ENCODE measurements around the gene NDUFAF3. TPM values are rescaled to one million over a fixed set of nuclear protein-coding genes. Genes with fewer than 3 reads are reported as not detected.

The NDUFAF3 gene, protein sequence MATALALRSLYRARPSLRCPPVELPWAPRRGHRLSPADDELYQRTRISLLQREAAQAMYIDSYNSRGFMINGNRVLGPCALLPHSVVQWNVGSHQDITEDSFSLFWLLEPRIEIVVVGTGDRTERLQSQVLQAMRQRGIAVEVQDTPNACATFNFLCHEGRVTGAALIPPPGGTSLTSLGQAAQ
- 100 to 1,000 TPM; 120 to 305 (median 146) TPM for total RNA-seq

DNA sequence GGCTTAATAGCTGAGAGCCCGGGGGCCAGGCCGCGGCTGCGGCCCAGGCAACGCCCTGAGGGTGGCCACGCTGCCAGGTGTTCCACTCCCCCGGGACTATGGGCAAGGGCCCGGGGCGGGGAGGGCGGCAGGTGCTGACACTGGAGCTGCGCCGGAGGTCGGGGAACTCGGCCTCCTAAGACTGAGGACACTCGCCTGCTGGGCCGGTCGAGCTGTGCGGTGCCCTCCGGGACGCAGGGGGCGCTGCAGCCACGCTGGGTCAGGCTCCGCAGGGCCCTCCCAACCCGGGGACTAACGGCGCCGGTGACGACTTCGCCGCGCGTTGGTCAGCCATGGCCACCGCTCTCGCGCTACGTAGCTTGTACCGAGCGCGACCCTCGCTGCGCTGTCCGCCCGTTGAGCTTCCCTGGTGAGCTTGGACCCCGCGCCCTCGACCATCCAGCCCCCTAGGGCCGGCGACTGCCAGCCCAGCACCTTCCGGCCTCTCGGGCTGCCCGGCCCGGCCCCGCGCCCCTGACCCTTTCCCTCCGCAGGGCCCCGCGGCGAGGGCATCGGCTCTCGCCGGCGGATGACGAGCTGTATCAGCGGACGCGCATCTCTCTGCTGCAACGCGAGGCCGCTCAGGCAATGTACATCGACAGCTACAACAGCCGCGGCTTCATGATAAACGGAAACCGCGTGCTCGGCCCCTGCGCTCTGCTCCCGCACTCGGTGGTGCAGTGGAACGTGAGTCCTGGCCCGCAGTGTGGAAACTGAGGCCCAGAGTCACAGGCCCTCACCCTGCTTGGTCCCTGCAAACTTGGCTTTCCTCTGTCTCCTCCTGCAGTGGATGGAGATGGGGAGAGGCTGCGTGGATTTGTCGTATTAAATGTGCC, at the start of gene NDUFAF3:
NDUFAF3 (plus strand) TSS at position 309 of the 875 bp plus-strand sequence; CDS start at position 333, 24 bp downstream.
- 0 to 3% methylated on average over 11 to 15 of the region's 83 CpGs for WGBS, 2 donors
- intact Hi-C loops (cut with DNase I): loop anchor here (10.0 kb wide), 1 partner anchor 73 kb away; the partner anchor contains the start of gene QRICH1
- peak; percentile 93 for DNase-seq
- Histone ChIP-seq H3K9me3 (no peaks in the 10 kb centered on the region), H3K36me3 (peaks cover 25% of the 10 kb centered on the region in 2 donors), H3K4me1 (peaks cover 30 to 37% of the 10 kb centered on the region in 2 donors), H3K4me3 (replicated peaks in 1 of 3) (peak within 1 kb of the TSS; percentile 77 to 98 (median 97)), H3K27ac (peak within 1 kb of the TSS; percentile 94 to 100 (median 100)), H3K27me3 (no peaks in the 10 kb centered on the region)
- TF ChIP-seq, protein P1, sequence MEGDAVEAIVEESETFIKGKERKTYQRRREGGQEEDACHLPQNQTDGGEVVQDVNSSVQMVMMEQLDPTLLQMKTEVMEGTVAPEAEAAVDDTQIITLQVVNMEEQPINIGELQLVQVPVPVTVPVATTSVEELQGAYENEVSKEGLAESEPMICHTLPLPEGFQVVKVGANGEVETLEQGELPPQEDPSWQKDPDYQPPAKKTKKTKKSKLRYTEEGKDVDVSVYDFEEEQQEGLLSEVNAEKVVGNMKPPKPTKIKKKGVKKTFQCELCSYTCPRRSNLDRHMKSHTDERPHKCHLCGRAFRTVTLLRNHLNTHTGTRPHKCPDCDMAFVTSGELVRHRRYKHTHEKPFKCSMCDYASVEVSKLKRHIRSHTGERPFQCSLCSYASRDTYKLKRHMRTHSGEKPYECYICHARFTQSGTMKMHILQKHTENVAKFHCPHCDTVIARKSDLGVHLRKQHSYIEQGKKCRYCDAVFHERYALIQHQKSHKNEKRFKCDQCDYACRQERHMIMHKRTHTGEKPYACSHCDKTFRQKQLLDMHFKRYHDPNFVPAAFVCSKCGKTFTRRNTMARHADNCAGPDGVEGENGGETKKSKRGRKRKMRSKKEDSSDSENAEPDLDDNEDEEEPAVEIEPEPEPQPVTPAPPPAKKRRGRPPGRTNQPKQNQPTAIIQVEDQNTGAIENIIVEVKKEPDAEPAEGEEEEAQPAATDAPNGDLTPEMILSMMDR (IDR thresholded peaks at IDR 0.05): peak; percentile 81 to 99 (median 96)
- peak; percentile 53 to 62 for TF ChIP-seq POLR2A (IDR thresholded peaks at IDR 0.05)

DNA sequence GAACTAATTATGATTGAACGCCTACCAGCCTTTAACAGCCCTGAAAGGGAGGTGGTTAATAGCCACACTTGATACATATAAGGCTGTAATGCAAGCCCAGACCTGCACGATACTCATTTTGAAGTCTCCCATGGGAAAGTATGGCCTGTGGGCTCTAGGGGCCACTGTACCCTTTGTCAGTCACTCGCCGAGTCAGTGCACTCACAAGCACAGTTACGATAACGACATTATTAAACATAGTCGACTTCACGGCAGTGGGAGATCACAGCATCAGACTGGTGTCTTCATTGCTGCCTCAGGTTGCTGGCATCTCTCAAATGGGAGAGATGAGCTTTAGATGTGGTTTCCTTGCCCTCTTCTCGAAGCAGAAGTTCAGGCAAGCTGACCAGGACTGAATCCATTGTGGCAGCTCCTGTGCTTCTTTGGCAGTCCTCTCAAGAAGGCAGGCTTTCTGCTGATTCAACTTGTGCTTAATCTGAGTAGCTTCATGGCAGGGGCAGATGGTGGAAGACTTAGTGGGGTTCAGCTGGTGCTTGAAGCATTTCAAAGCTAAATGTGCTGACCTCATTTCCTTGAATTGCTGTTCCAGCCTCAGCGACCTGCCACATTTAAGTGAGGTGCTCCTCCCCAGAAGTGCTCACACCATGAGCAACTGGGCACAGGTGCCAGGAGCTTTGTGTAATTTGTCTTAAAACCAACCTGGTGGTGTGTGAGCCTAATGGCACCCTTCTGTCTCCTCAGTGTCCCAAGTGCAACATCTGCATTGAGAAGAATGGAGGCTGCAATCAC, 47.7 kb upstream of the NDUFAF3 start:
- Histone ChIP-seq H3K36me3 (peaks cover 71 to 83% of the 10 kb centered on the region in 2 donors), H3K27ac (no peak overlapping the region), H3K27me3 (no peaks in the 10 kb centered on the region), H3K4me3 (replicated peaks in 1 of 3) (no peak overlapping the region), H3K9me3 (no peaks in the 10 kb centered on the region), H3K4me1 (no peaks in the 10 kb centered on the region)
- intact Hi-C loops (cut with DNase I): no loop called here
- DNase-seq: no peak
- TF ChIP-seq, protein P1 (IDR thresholded peaks at IDR 0.05): no peak
- TF ChIP-seq POLR2A (IDR thresholded peaks at IDR 0.05): no peak
- WGBS, 2 donors: 89 to 95% methylated on average over 10 of the region's 10 CpGs

DNA sequence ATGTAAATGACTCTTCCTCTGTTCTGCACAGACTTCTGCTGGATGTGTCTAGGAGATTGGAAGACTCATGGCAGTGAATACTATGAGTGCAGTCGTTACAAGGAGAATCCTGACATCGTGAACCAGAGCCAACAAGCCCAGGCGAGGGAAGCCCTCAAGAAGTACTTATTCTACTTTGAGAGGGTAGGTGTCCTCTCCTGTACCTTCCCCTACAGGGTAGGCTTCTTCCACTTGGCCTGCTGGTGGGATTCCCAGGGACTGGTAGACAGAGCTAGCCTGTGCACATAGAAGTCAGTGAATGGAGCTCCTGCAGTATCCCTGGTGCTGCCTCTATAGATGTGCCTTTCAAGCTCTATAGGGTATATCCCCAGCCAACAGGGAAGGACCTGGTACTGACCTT, 42.5 kb upstream of the NDUFAF3 start:
- Histone ChIP-seq H3K36me3 (peaks cover 65 to 84% of the 10 kb centered on the region in 2 donors), H3K27ac (no peak overlapping the region), H3K27me3 (no peaks in the 10 kb centered on the region), H3K9me3 (no peaks in the 10 kb centered on the region), H3K4me1 (no peaks in the 10 kb centered on the region), H3K4me3 (replicated peaks in 1 of 3) (no peak overlapping the region)
- 80 to 95% methylated on average over 3 of the region's 3 CpGs for WGBS, 2 donors
- TF ChIP-seq, protein P1 (IDR thresholded peaks at IDR 0.05): no peak
- no peak for TF ChIP-seq POLR2A (IDR thresholded peaks at IDR 0.05)
- no peak for DNase-seq
- intact Hi-C loops (cut with DNase I): no loop called here

DNA sequence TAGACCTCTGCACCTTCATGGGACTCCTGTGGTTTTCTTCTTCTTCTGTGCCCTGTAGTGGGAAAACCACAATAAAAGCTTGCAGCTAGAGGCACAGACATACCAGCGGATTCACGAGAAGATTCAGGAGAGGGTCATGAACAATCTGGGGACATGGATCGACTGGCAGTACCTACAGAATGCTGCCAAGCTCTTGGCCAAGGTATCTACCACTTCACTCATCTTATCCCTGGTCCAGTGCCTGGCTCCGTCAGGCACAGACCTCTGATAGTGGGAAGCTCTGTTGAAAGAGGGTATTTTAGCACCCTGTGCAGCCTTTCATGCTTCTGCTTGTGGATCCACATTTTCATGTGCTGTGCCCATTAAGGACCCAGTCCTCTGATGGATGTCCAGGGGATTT, 41.6 kb upstream of the NDUFAF3 start:
- Histone ChIP-seq H3K27me3 (no peaks in the 10 kb centered on the region), H3K27ac (no peak overlapping the region), H3K4me3 (replicated peaks in 1 of 3) (no peak overlapping the region), H3K4me1 (no peaks in the 10 kb centered on the region), H3K9me3 (no peaks in the 10 kb centered on the region), H3K36me3 (peaks cover 56 to 76% of the 10 kb centered on the region in 2 donors)
- intact Hi-C loops (cut with DNase I): no loop called here
- no peak for DNase-seq
- WGBS, 2 donors: 88 to 90% methylated on average over 4 of the region's 4 CpGs
- TF ChIP-seq, protein P1 (IDR thresholded peaks at IDR 0.05): no peak
- no peak for TF ChIP-seq POLR2A (IDR thresholded peaks at IDR 0.05)

Data from thyroid gland (tissue), 4 donors.